GM23248 (cell line): Measurements from ENCODE around the gene CNTN4. TPM values are rescaled to one million over a fixed set of nuclear protein-coding genes. Genes with fewer than 3 reads are reported as not detected.

ENCODE experiments used
- DNase-seq: peaks from one replicate; pipeline ENCODE4 v3.0.0-alpha.2; 2015
- H2AFZ ChIP-seq: fragments of 200-600 bp; sonication (generic); 2 replicates; pipeline ENCODE4 v1.6.1; 2016; ENCODE audit warnings: antibody characterized with exemption
- H3F3A ChIP-seq: fragments of 200-600 bp; sonication (generic); 2 replicates; pipeline ENCODE4 v1.6.1; 2016; ENCODE audit warnings: mild to moderate bottlenecking, antibody characterized with exemption, mixed run types; ENCODE audit not compliant: insufficient read depth
- H3K27ac ChIP-seq: fragments of 200-600 bp; sonication (generic); 2 replicates; pipeline ENCODE4 v1.5.1; 2016; ENCODE audit warnings: mild to moderate bottlenecking
- H3K27me3 ChIP-seq: fragments of 200-600 bp; sonication (generic); replicated peaks from 2 replicates; pipeline ENCODE4 v1.6.1; 2016; ENCODE audit warnings: mild to moderate bottlenecking; ENCODE audit not compliant: insufficient read depth
- H3K36me3 ChIP-seq: fragments of 200-600 bp; sonication (generic); 2 replicates; pipeline ENCODE4 v1.6.1; 2016; ENCODE audit warnings: low read depth, mild to moderate bottlenecking
- H3K4me1 ChIP-seq: fragments of 200-600 bp; sonication (generic); 2 replicates; pipeline ENCODE4 v1.6.1; 2016; ENCODE audit warnings: mild to moderate bottlenecking; ENCODE audit not compliant: insufficient read depth
- H3K4me2 ChIP-seq: fragments of 200-600 bp; sonication (generic); one replicate; pipeline ENCODE4 v1.6.1; 2016; ENCODE audit warnings: mild to moderate bottlenecking; ENCODE audit not compliant: unreplicated experiment
- H3K4me3 ChIP-seq: fragments of 200-600 bp; sonication (generic); 2 replicates; pipeline ENCODE4 v1.5.1; 2016; ENCODE audit warnings: mild to moderate bottlenecking
- H3K79me2 ChIP-seq: fragments of 200-600 bp; sonication (generic); 2 replicates; pipeline ENCODE4 v1.6.1; 2016; ENCODE audit warnings: mild to moderate bottlenecking; ENCODE audit not compliant: insufficient read depth
- H3K9ac ChIP-seq: fragments of 200-600 bp; sonication (generic); 2 replicates; pipeline ENCODE4 v1.6.1; 2016; ENCODE audit warnings: mild to moderate bottlenecking
- H3K9me2 ChIP-seq: fragments of 200-600 bp; sonication (generic); 2 replicates; pipeline ENCODE4 v1.6.1; 2016; ENCODE audit warnings: mixed run types, mild to moderate bottlenecking, moderate library complexity; ENCODE audit not compliant: insufficient read depth
- H3K9me3 ChIP-seq: fragments of 200-600 bp; sonication (generic); one replicate; pipeline ENCODE4 v1.6.1; 2017; ENCODE audit warnings: low read depth
- H4K20me1 ChIP-seq: fragments of 200-600 bp; sonication (generic); 2 replicates; pipeline ENCODE4 v1.6.0; 2016; ENCODE audit not compliant: insufficient read depth
- EZH2 ChIP-seq: fragments of 200-600 bp; sonication (generic); IDR thresholded peaks from 2 replicates; pipeline ENCODE4 v1.6.1; 2018; ENCODE audit warnings: antibody characterized with exemption, mild to moderate bottlenecking; ENCODE audit not compliant: insufficient read depth, poor library complexity, severe bottlenecking
- EZH2phosphoT487 ChIP-seq: fragments of 200-600 bp; sonication (generic); IDR thresholded peaks from 2 replicates; pipeline ENCODE4 v1.6.1; 2018; ENCODE audit warnings: antibody characterized with exemption, moderate library complexity, mild to moderate bottlenecking, low read depth; ENCODE audit not compliant: insufficient read depth
- WGBS, 2 experiments: methylation state at CpG; one replicate each; pipeline ENCODE4 v1.1.6; 2015 to 2017; ENCODE audit warnings: low lambda C conversion rate in 2 of 2, low coverage in 1 of 2; ENCODE audit errors: missing lambda C conversion rate in 2 of 2; 5-methylcytosine and 5-hydroxymethylcytosine counted together
- in situ Hi-C: fragments of 300-500 bp; cut with MboI; formaldehyde crosslinking; loops from 2 replicates; pipeline ENCODE4 v1.15.0; 2020
- polyA plus RNA-seq: library from polyadenylated mRNA; unstranded; fragments of >200 nt; fragmentation: Nextera tagmentation; extraction: Ambion mirVana; gene quantifications from 2 replicates; pipeline ENCODE4 v1.2.1, GENCODE V29; 2016
- total RNA-seq: library from RNA; depleted of rRNA; stranded (reverse); fragments of >200 nt; shearing (Covaris generic); gene quantifications from 2 replicates; pipeline ENCODE4 v1.2.3, GENCODE V29; 2014

Gene CNTN4
- total and polyA plus RNA-seq, 2 experiments from 2014 or later = not detected

DNA sequence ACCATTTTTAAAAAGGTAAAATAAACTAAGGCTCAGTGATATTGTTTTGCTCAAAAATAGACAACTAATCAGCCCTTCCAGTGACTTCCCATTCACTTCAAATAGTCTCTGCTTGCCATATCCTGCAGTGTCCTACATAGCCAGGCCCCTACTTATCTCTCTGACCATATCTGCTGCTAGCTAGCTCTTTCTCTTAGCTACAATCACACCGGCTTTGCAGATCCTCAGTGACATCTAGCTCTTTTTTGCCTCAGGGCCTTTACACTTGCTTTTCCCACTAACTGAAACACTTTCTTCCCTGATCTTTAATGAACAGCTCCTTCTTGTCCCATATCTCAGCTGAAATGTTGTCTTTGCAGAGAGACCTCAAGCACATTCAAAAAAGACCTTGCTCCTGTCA lies 850.2 kb downstream of the CNTN4 start:
- Histone ChIP-seq H3K27me3 (no peaks in the 10 kb centered on the region), H3F3A (no peaks in the 10 kb centered on the region), H4K20me1 (no peaks in the 10 kb centered on the region), H3K36me3 (no peaks in the 10 kb centered on the region), H2AFZ (no peak overlapping the region), H3K27ac (no peak overlapping the region), H3K4me2 (no peak overlapping the region), H3K9me3 (no peaks in the 10 kb centered on the region), H3K79me2 (no peaks in the 10 kb centered on the region), H3K4me1 (no peaks in the 10 kb centered on the region), H3K9ac (no peak overlapping the region), H3K9me2 (no peaks in the 10 kb centered on the region), H3K4me3 (no peak overlapping the region)
- in situ Hi-C loops = no loop called here
- no peak for TF ChIP-seq EZH2phosphoT487
- TF ChIP-seq EZH2 = no peak
- WGBS, 2 experiments = 56% methylated on average over 1 of the region's 1 CpG
- no peak for DNase-seq

DNA sequence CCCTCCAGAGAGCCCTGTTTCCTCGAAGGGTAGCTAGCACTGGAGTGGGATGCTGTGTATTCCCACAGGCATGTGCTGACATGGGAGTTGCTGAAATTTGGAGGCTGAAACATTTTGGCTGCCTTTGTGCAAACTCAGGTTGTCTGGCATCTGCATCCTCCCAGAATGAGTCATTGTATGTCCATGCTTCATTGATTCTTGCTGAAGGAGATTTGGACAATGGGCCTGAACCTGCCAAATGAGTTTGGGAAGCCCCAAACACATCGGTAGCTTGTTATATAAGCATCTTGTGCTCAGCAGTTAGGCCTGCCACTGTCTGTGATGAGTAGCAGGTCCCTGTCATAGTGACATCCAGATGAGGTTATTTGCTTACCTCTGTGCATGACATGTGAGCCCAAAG lies 851.5 kb downstream of the CNTN4 start:
- DNase-seq = no peak
- H3K4me3 ChIP-seq = no peak overlapping the region
- H3K9ac ChIP-seq = no peak overlapping the region
- TF ChIP-seq EZH2phosphoT487 = no peak
- no peak for TF ChIP-seq EZH2
- H2AFZ ChIP-seq = no peak overlapping the region
- H3K27me3 ChIP-seq = no peaks in the 10 kb centered on the region
- no peaks in the 10 kb centered on the region for H3K9me2 ChIP-seq
- H3K36me3 ChIP-seq = no peaks in the 10 kb centered on the region
- no peaks in the 10 kb centered on the region for H3F3A ChIP-seq
- H3K4me2 ChIP-seq = no peak overlapping the region
- H4K20me1 ChIP-seq = no peaks in the 10 kb centered on the region
- 20 to 33% methylated on average over 2 of the region's 2 CpGs for WGBS, 2 experiments
- H3K9me3 ChIP-seq = no peaks in the 10 kb centered on the region
- no peaks in the 10 kb centered on the region for H3K4me1 ChIP-seq
- in situ Hi-C loops = no loop called here
- H3K79me2 ChIP-seq = no peaks in the 10 kb centered on the region
- H3K27ac ChIP-seq = no peak overlapping the region

DNA sequence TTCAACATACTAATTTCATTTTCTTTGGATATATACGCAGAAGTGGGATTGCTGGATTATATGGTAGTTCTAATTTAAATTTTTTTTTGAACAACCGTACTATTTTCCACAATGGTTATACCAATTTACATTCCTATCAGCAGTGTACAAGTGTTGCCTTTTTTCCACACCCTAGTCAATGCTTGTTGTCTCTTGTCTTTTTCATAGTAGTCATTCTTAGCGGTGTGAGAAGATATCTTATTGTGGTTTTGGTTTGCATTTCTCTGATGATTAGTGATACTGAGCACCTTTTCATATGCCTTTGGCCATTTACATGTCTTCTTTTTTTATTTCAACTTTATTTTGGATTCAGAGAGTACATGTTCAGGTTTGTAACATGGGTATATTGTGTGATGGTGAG lies 858.4 kb downstream of the CNTN4 start:
- TF ChIP-seq EZH2phosphoT487 (no peak), EZH2 (no peak)
- H3K4me1 ChIP-seq = no peaks in the 10 kb centered on the region
- 50 to 52% methylated on average over 3 of the region's 3 CpGs for WGBS, 2 experiments
- H3K36me3 ChIP-seq = no peaks in the 10 kb centered on the region
- H3K27me3 ChIP-seq = no peaks in the 10 kb centered on the region
- in situ Hi-C loops = no loop called here
- H4K20me1 ChIP-seq = no peaks in the 10 kb centered on the region
- no peak overlapping the region for H3K9ac ChIP-seq
- no peaks in the 10 kb centered on the region for H3K79me2 ChIP-seq
- no peak for DNase-seq
- H3K27ac ChIP-seq = no peak overlapping the region
- no peak overlapping the region for H3K4me3 ChIP-seq
- no peaks in the 10 kb centered on the region for H3K9me3 ChIP-seq
- no peaks in the 10 kb centered on the region for H3K9me2 ChIP-seq
- no peak overlapping the region for H2AFZ ChIP-seq
- H3K4me2 ChIP-seq = no peak overlapping the region
- H3F3A ChIP-seq = no peaks in the 10 kb centered on the region

GRCh38 chr3:2958551-2958950 lies 859.9 kb downstream of the CNTN4 start:
- WGBS, 2 experiments = 12 to 23% methylated on average over 1 of the region's 1 CpG
- H3K36me3 ChIP-seq = no peaks in the 10 kb centered on the region
- no peaks in the 10 kb centered on the region for H3K4me1 ChIP-seq
- no peaks in the 10 kb centered on the region for H3F3A ChIP-seq
- no peak for TF ChIP-seq EZH2
- TF ChIP-seq EZH2phosphoT487 = no peak
- H3K9me2 ChIP-seq = no peaks in the 10 kb centered on the region
- no peaks in the 10 kb centered on the region for H3K27me3 ChIP-seq
- no peak overlapping the region for H3K27ac ChIP-seq
- no peaks in the 10 kb centered on the region for H3K9me3 ChIP-seq
- no peak overlapping the region for H3K4me2 ChIP-seq
- H3K9ac ChIP-seq = no peak overlapping the region
- no peak overlapping the region for H3K4me3 ChIP-seq
- H3K79me2 ChIP-seq = no peaks in the 10 kb centered on the region
- no peaks in the 10 kb centered on the region for H4K20me1 ChIP-seq
- H2AFZ ChIP-seq = no peak overlapping the region
- in situ Hi-C loops = no loop called here
- DNase-seq = no peak

- Histone ChIP-seq H3K9me3 (no peaks in the 10 kb centered on the region), H3F3A (no peaks in the 10 kb centered on the region), H3K4me2 (no peak overlapping the region), H3K27ac (no peak overlapping the region), H3K9me2 (no peaks in the 10 kb centered on the region), H3K9ac (no peak overlapping the region), H3K4me3 (no peak overlapping the region), H2AFZ (no peak overlapping the region), H3K27me3 (no peaks in the 10 kb centered on the region), H3K79me2 (no peaks in the 10 kb centered on the region), H3K4me1 (no peaks in the 10 kb centered on the region), H3K36me3 (no peaks in the 10 kb centered on the region), H4K20me1 (no peaks in the 10 kb centered on the region)
- TF ChIP-seq EZH2 (no peak), EZH2phosphoT487 (no peak)
- in situ Hi-C loops = no loop called here
- 6 to 8% methylated on average over 1 of the region's 1 CpG for WGBS, 2 experiments
- DNase-seq = no peak
Observed at GRCh38 chr3:2961576-2961975, 862.9 kb downstream of the CNTN4 start.
